DMS 273 (cell line): ENCODE measurements around the gene PSMA7.

Experiments used
- DNase-seq: peaks from one replicate; lab custom pipeline; 2025; ENCODE audit not compliant: unreplicated experiment; lab: John Stamatoyannopoulos, UW

The PSMA7 gene

DNA sequence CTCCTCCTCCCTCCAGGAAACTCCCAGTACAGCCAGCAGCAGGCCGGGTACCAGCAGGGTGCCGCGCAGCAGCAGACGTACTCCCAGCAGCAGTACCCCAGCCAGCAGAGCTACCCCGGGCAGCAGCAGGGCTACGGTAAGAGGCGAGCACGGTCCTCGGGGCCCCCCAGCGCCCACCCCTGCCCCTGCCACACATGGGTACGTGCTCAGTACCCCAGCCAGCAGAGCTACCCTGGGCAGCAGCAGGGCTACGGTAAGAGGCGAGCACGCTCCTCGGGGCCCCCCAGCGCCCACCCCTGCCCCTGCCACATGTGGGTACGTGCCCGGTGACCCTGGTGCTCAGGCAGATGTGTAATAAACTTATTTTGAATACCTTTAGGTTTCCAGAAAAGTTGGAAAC lies 29.5 kb upstream of the PSMA7 start:
- DNase-seq: no peak

DNA sequence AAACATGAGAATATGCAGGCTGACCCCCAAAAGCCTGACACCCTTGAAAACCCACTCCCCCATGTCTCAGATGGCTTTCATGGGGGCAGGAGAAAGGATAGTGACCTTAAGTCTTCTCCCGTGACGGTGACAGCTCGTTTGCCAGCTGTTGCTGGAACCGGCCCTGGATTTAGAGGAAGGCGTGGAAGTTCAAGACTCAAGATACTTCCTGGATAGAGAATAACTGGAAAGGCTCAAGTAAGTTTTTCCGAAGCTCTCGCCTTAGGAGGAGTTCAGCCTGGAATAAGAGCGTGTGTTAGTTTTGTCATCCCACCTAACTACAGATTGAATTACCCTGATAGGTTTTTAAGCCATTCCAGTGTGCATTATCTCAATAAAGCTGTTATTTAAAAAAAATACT lies 28.1 kb upstream of the PSMA7 start:
- DNase-seq: no peak

- DNase-seq: no peak
These were observed 27.3 kb upstream of the PSMA7 start for GRCh38 chr20:62170536-62170935.

- no peak for DNase-seq
These were observed 25.8 kb upstream of the PSMA7 start for GRCh38 chr20:62168890-62169435.

- peak; percentile 79 for DNase-seq
These were observed 24.9 kb upstream of the PSMA7 start for GRCh38 chr20:62168061-62168460.

DNA sequence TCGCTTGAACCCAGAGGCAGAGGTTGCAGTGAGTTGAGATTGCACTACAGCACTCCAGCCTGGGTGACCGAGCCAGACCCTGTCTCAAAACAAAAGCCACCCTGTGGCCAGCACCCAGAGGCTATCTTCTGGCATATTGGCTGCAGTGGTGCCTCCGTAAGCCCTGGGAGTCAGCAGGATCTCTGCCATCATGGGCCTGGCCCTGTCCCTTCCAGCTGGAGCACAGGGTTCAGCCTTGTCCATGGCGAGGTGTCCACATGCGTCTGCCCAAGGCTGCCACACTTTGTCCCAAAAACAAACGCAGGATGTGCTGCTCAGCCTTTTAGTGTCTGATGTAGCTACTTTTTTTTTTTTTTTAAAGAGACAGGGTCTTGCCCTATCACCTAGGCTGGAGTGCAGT lies 24.3 kb upstream of the PSMA7 start:
- DNase-seq: no peak

DNA sequence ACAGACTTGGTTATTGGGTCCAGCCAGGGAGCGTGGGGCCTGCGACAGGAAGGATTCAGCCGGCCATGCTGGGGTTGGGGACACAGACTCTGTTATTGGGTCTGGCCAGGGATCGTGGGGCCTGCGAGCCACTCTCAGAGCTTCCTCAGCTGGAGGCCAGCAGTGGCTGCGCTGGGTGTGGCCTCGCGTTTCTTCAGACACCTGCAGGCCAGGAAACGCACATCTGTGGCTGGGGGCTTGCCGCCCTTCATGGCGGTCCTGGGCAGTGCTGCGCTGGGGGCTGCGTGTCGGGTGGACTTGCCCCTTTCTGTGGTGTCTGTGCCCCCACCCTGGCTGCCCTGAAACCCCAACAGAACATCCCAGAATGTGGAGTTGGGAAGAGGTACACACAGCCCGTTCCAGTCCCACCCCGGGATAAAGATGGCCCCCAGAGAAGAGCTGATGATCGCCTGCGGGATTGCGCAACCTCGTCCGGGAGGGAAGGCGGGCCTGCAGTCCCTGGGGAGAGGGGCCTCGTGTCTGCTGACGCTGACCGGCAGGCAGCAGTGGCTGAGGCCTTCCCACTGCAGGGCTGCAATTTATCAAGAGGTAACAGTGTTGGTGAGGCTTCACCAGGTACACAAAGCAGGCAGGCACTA lies 22.7 kb upstream of the PSMA7 start:
- no peak for DNase-seq

DNA sequence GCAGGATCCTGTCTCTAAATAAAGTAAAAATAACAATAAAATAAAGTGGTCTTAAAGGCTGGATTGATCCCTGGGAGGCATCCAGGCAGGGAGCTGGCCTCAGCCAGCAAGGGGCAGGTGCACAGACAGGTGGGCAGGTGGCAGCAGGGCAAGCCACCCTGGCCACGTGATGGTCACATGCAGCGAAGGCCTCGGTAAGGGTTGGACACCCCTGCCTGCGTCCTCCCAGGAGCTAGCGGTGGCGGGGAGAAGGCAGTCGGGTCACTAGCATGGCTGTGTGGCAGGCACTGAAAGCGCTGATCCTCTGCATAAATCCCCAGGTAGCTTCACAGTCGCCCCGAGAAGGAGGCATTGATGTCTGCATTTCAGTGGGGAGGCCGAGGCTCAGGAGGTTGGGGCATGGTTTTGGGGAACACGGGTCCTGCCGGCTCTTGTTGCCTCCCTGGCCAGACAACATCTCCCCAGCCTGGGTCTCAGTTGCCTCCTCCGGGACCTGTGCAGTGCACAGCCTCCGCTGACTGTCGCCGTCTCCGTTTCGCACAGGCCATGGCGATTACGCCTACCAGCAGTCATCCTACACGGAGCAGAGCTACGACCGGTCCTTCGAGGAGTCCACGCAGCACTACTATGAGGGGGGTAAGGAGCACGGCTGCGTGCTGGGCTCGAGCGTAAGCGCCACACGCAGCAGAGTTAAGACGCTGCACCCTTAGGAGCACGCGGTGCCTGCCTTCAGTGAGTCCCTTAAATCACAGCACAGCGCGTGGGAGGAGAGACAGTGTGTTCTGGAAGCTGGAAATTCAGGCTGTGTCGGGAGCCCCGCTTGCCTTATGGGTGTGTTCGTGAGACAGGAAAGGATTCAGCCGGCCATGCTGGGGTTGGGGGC lies 21.9 kb upstream of the PSMA7 start:
- no peak for DNase-seq

GRCh38 chr20:62163986-62164762 lies 21.0 kb upstream of the PSMA7 start:
- no peak for DNase-seq

- no peak for DNase-seq
These were observed 20.3 kb upstream of the PSMA7 start for GRCh38 chr20:62163485-62163865.

- no peak for DNase-seq
These were observed 19.7 kb upstream of the PSMA7 start for GRCh38 chr20:62162765-62163484.

DNA sequence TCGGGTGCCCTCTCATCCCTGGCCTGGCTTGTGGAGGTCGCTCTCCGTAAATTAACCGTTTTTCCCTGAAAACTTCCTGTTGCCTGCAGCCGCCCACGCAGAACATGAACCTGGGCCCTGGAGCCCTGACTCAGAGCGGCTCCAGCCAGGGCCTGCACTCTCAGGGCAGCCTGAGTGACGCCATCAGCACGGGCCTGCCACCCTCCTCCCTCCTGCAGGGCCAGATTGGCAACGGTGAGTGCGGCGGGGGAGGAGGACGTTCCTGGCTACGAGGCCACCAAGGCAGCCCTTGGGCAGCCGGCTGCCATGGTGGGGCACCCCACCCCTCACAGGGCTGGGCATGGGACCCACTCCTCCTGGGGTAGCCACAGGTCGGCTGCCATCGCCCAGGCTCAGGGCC lies 18.2 kb upstream of the PSMA7 start:
- DNase-seq: no peak

DNA sequence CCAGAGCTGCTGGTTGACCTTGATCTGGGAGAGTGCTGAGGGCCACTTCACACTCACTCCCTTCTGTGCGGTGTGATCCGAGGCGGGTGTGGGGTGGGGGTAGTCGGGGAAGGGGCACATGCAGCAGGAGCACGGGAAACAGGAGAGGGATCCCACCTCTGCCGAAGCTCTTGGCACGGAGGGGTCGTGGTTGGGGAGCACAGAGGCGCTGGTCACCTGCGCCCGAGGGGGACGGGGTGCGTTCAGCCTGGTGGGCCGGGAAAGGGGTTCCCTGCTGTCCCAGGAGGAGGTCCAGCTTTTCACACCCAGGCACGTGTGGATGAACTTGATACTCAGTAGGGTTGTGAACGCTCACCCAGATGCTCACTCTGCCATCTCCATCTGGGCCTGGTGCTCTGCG lies 17.7 kb upstream of the PSMA7 start:
- no peak for DNase-seq

DNA sequence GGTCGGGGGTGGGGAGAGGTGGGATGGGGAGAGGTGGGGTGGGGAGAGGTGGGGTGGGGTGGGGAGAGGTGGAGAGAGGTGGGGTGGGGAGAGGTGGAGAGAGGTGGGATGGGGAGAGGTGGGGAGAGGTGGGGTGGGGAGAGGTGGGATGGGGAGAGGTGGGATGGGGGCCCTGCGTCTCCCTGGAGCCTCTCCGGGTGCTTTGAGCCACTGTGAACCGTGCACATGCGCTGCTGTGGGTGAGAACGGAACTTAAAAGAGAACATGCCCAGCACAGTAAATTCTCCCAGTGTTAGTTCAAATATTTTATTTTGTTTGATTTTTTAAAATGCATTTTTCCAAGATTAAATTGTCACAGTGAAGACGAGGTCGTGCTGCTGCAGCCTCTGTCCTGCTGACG lies 17.1 kb upstream of the PSMA7 start:
- DNase-seq: no peak

- no peak for DNase-seq
These were observed 16.6 kb upstream of the PSMA7 start for GRCh38 chr20:62159839-62160238.

GRCh38 chr20:62159052-62159451 lies 15.9 kb upstream of the PSMA7 start:
- no peak for DNase-seq

DNA sequence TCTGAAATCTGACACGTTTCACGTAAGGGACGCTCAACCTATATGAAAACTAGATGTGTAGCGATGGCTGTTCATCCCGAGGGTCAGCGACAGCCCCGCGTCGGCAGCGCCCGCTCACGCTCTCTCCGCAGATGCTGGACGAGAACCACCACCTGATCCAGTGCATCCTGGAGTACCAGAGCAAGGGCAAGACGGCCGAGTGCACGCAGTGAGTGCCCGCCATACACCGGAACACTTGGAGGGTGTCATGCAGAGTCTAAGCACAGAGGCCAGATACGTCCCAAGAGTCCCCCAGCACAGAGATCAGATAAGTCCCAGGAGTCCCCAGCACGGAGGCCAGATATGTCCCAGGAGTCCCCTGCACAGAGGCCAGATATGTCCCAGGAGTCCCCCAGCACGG lies 15.3 kb upstream of the PSMA7 start:
- DNase-seq: no peak

DNA sequence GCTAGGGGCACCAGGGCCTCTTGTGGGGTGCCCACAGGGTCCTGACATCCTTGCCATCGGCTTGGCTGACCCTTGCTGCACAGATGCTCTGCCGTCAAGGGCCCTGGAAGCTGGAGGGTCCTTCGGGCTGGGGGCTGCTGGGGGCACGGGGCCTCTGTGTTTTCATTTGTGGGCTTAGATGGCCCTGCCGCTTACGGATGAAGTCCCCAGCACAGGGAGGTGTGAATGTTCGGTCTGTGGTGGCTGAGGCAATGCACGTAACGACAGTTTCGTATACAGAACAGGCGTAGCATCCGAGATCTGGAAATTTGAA lies 14.8 kb upstream of the PSMA7 start:
- no peak for DNase-seq

GRCh38 chr20:62157387-62158087 lies 14.3 kb upstream of the PSMA7 start:
- DNase-seq: no peak

- DNase-seq: peak; percentile 85
These were observed 13.6 kb upstream of the PSMA7 start for GRCh38 chr20:62156592-62157386.
